CD4-positive, alpha-beta T cell treated with Interferon gamma for 1 hour (primary cell): ENCODE results near the gene MFAP4.
"Not testable (repeated sequence)": the region's sequence is repeated elsewhere in the genome, so short reads cannot be mapped to it uniquely, and the experiment has no call there.

ENCODE experiments used
- DNase-seq: peaks from one replicate; pipeline ENCODE4 v3.0.0-alpha.2; 2020

MFAP4 gene

DNA sequence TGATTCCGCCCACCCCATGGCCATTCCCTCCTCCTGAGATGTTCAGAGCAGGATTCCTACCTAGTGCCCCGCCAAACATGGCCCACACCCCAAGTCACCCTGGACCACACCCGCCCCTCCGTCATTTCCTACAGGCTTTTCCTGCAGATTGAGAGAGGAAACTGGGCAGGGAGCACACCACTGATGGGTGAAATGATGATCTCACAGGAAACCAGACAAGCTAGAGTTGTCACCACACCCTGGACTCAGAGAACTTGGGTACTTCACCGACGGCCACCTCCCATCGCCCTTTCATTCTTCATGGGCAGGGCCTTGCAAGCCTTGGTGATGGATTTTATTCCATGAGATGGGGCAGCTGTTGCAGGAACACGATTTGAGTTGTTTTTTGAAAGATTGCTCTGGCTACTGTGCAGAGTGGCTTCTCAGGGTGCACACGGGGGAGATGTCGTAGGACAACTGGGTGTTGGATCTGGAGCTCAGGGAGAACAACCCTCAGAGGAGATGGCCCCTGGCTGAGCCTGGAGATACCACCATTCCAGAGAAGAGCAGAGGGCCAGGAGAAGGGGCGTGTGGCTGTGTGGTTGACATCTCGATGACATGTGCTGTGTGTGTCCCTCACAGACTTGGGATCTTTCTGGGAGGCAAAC is 17.0 kb downstream of the MFAP4 start:
- peak; percentile 67 for DNase-seq

DNA sequence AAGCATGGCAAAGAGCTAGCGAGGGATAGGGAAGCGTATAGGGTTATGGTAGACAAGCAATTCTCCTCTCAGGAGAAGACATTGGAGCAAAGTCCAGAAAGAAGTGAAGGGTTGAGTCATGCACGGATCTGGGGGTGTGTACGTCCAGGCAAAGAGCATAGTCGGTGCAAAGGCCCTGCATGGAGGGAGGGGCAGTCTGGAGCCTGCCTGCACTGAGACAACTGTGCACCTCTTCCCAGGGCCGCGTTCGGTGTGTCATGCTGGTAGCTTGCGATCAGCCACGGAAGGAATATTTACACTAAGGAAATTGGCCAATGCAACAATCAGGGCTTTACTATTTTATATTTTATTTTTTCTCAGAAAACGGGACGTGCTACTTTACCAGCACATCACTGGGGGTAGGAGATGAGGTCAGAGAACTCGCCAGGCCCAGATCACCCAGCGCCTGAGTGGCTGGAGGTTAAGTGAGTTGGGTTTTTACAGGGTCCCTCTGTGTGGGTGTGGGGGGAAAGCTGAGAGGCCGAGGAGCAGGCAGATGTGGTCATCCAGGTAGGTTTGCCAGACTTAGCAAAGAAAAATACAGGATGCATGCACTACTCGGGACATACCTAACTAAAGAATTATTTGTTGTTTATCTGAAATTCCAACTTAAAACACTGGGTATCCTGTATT is 17.7 kb downstream of the MFAP4 start:
- no peak for DNase-seq

- DNase-seq: no peak
Observed at GRCh38 chr17:19368229-19368628, 18.8 kb downstream of the MFAP4 start.

GRCh38 chr17:19366637-19366972 is 20.4 kb downstream of the MFAP4 start:
- no peak for DNase-seq

DNA sequence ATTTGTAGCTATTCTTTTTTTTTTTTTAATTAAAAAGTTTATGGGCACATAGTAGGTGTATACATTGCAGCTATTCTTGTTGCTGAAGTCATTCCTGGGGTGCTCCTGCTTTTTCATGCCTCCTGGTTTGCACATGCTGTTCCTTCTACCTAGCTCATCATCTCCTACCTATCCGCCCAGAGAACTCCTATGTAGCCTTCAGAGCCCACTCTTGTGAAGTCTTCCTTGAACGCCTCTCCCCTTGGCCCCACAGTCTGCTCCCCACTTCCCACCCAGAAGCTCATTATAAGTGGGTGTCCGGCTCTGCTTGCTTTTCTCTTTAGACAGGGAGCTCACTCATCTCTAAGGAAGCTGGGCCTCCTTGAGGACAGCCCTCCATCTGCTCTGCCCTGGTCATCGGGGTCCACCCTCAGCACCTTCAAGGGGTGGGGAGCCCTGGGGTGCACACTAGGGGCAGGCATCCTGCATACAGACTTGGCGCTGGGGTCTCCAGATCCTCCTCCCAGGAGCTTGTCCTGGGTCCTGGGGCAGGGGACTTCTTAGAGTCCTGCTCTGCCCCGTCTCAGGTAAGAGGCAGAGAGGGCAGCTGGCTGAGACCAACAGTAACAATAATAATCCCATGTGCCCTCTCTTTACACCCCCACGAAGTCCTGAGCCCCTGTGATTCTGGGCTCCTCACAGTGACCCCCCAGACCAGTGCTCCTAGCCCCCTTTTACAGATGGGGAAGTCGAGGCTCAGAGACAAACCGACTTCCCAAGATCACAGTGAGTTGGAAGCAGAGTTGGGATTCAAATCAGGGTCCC is 21.0 kb downstream of the MFAP4 start:
- no peak for DNase-seq

DNA sequence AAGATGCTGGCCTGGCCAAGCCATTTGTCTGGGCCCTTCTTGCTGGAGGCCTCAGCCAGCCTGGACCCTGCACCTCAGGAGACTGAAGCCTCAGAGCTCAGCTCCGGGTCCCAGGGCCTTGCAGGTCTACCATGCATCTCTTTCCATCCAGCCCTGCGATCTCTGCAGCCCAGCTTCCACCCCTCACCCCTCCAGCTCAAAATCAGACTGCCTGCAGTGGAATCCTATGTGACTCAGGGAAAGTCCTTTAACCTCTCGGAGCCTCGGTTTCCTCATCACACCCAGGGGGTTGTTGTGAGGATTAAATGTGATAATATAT is 21.5 kb downstream of the MFAP4 start:
- no peak for DNase-seq

- no peak for DNase-seq
Observed at GRCh38 chr17:19364699-19365498, 22.1 kb downstream of the MFAP4 start.

DNA sequence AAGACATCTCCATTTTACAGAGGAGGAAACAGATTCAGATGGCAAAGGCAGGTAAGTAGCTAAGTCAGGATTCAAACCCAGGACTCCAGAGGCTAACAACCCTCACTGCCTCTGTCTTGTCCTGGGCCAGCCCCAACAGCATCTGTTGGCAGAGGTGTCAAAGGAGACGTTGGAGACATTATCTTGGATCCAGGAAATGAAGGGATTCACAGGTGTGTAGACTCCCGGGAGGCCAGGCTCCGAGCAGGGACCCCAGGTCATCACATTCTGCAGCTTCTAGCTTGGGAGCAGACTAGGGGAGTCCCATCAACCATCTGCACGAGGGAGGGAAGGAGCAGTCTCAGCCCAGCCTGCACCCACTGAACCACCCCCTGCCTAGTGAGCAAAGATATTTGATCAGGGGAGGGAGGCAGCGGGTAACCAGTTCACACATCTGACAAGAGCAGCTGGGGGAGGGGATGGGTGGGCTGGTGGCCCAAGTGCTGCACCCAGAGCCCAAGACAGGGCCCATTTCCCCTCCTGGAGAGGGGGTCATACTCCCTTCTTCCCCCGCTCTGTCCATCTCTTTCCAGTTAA is 23.4 kb downstream of the MFAP4 start:
- no peak for DNase-seq

DNA sequence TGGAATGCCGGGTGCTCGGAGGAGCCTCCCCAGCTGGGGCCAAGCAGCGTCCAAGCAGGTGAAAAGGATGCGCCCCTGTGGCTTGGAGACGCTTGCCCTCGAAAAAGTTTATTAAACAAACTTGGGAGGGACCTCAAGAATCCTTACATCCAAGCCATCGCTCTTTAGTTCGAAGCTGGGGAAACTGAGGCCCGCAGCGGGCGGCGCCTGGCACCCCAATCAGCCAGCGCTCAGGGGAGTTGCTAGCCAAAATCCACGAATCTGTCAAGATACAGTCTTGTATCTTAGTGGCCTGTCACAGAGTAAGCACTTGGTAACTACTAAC is 23.9 kb downstream of the MFAP4 start:
- DNase-seq: no peak

DNA sequence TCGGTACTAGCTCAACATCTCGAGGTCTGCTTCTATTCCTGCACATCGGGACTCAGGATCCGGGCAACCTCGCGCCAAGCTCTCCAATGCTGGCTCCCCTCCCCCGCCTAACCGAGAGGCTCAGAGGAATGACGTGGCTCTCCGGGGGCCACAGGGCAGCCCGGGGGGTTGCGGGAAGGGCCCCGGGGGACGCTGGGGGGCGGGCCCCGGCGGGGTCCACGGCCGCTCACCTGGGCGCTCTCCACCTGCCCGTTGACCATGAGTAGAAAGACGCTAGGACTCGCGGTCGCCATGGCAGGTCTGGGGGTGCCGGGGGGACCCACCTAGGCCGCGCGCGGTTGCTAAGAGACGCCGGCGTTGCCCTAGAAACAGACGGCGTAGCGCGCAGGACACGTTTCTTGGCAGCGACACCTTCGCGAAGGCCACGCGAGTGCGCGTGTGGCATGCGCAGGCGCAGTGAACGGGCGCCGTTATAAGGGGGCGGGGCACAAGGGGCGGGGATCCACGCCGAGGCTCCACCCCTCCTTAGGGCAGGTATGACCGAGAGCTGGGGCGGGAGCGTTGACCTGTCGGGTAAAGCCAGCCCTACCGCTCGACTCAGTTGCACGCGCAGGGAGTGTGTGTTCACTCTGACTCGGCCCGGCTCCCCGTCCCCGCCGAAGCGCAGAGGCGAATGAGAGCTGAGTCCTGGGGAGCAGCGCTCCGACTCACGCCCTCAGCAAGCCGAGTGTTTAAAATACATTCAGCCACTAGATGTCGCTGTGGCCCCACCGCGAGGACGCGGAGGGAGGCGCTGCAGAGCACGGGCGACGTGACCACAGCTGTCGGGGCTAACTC is 24.5 kb downstream of the MFAP4 start, which contains the start of gene B9D1:
TSS of gene B9D1 (minus strand) at position 447 of the 837 bp plus-strand sequence. CDS start at position 293, 154 bp downstream.
- DNase-seq: peak; percentile 92

GRCh38 chr17:19361944-19362276 is 25.1 kb downstream of the MFAP4 start:
- no peak for DNase-seq

DNA sequence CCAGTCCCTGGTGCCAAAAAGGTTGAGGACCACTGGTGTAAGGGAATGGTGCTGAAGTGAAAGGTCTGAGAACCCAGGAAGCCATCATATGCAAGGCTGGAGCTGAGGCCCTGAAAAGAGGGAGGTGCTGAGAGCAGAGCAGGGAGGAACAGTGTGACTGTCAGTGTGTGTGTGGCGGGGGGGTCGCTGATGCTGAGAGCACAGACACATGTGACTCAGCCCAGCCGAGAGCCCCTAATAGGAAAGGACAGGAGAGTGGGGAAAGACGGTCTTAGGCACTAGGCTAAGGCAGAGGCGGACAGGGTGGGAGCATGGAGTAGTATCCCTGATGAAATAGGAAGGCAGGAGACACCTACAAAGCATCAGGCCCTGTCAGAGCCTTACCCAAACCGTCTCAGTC is 25.7 kb downstream of the MFAP4 start:
- no peak for DNase-seq

- no peak for DNase-seq
Observed at GRCh38 chr17:19360772-19361171, 26.2 kb downstream of the MFAP4 start.

DNA sequence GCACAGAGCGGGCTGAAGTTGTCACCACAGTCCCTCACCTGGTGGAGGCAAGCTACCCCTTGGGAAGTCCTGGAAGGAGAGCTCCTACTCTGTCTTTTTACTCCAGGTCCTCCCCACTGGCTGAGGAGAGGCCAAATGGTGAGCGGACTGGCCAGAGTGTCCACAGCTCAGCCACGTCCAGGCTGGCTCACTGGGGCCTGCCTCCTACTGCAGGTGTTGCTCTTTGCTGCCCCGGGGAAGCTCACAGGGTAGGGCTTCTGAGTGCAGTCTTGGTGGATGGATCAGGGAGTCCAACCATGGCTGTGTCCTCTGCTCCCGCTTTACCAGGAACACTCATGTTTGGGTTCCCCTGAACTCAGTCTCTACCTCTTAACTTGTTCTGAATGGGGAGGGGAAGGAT is 27.1 kb downstream of the MFAP4 start:
- no peak for DNase-seq

DNA sequence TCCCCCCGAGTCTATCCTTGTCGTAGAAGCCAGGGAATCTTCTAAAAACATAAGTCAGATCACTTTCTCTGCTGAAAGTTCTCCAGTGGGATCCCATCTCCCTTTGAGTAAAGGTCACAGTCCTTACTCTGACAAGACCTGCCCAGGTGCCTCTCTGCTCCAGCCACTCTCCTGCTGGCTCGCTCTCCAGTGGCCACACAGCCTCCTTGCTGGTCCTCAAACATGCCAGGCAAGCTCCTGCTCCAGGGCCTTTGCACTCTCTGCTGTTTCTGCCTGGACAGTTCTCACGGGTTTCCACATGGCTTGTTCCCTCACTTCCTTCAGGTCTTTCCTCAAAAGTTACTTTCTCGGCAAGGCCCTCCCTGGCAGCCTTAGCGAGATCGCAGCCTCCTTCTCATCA is 27.8 kb downstream of the MFAP4 start:
- no peak for DNase-seq

DNA sequence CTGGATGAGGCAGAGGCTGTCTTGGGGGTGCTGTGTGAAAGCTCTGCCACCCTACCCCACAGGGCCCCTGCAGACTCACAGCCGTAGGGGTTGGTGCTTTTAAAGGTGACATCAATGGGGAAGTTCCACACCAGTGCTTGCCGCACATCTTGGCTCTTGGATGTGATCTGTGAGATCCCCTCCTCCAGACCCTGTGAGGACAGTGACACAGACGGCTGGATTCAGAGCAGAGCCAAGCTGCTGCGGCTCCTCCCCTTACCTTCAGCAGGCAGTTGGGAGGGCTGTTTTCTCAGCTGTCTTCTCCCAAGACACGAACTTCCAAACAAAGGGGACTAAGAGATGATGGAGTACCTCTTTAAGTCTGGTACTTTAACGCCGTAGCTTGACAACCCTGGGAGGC is 29.2 kb downstream of the MFAP4 start:
- no peak for DNase-seq

DNA sequence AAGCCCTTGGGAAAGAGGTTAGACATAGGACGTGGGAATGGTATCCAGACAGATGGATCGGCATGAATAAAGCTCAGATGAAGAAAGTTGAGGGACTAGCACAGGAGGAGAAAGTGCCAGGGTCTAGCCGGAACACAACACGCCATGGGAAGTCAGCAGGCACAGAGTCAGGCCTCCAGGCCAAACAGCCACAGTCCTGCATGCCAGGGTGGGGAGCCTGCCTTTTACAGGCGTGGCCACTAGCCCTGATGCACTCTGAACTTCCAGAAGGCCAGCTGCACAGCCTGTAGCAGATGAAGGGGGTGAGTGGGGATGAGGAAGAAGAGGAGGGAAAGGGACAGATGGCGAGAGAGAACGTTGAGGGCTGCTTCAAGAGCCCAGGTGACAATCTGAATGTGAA is 29.6 kb downstream of the MFAP4 start:
- no peak for DNase-seq

DNA sequence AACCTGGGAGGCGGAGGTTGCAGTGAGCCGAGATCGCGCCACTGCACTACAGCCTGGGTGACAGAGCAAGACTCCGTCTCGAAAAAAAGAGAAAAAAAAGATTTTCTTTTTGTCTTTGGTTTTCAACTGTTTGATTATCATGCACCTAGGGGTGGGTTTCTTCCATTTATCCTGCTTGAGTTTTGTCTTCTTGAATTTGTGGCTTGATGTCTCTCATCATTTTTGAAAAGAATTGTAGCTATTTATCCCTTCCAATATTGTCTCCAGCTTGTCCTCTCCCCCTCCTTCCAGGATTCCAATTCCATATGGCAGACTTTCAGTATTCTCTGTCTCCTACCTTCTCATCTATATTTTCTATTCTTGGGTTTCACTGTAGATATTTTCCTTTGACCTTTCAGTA is 32.2 kb downstream of the MFAP4 start:
- DNase-seq: no peak

- not testable (repeated sequence) for DNase-seq
Observed at GRCh38 chr17:19353401-19353800, 33.6 kb downstream of the MFAP4 start.

GRCh38 chr17:19348806-19349205 is 38.2 kb downstream of the MFAP4 start:
- DNase-seq: no peak

DNA sequence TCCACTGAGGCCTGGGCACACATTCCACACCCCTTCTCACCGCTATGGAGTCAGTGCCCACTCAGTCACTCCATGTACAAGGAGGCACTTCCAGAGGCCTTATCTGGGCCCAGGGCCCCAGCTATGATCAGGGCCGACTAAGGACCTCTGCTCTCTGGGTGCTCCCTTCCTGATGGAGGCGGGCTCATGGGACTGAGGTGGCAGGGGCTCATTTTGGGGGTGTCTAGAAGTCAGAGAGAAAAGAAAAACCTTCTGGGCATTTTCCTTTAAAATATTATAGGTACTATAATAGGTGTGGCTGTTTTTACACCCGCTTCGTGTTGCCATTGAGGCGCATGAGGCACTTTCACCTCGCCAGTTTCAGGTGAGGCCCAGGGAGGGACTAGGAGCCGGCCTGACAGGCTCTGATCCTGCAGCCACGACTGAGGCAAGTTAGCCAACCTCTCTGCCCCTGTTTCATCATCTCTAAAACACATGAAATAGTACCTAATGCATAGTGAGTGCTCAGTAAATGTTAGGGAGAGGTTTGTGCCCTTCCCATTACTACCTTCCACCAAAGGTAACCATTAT is 38.8 kb downstream of the MFAP4 start:
- no peak for DNase-seq
